Measurements from ENCODE around the gene BIRC5. TPM values are rescaled to one million over a fixed set of nuclear protein-coding genes. Genes with fewer than 3 reads are reported as not detected.

BIRC5 gene
- total RNA-seq, 1 experiment from 2014 or later: 119 TPM

- no peaks in the 10 kb centered on the region for H3K9me3 ChIP-seq (ENCODE audit: control insufficient read depth, insufficient read depth, low read depth, low read length)
- no TSS peak for BruUV-seq (replicated peaks)
- H3K4me3 ChIP-seq (ENCODE audit: low read depth in 2 of 2, low read length in 2 of 2): no peak overlapping the region
- in situ Hi-C loops (cut with HindIII; ENCODE audit: low pct_unique_long_range_greater_than_20kb, low sequenced_read_pairs): no loop called here
- DNase-seq (ENCODE audit: low read depth, low spot score): no peak
- ChIA-PET CTCF (interaction anchor here (0.6 to 0.9 kb wide), 3 partner anchors 20 to 117 kb away, joined by 3 to 8 read pairs (median 4); no protein-coding TSS in a partner anchor), POLR2A (interaction anchor here (0.6 to 1.0 kb wide), 2 partner anchors 8 to 106 kb away, joined by 3 to 4 read pairs; no protein-coding TSS in a partner anchor)
- no peak for ATAC-seq
- H3K4me1 ChIP-seq (ENCODE audit: control insufficient read depth, insufficient read depth, low read length): peaks cover 12% of the 10 kb centered on the region
- H3K36me3 ChIP-seq (ENCODE audit: control insufficient read depth, insufficient read depth, low read length): no peaks in the 10 kb centered on the region
- no peaks in the 10 kb centered on the region for H3K27me3 ChIP-seq (ENCODE audit: control insufficient read depth, insufficient read depth, low read length)
- no peak for TF ChIP-seq TCF7L2 (IDR thresholded peaks at IDR 0.05; ENCODE audit: low read depth, low read length)
- no peak for TF ChIP-seq POLR2AphosphoS5 (IDR thresholded peaks at IDR 0.05; ENCODE audit: low read depth, low read length)
- no peak for TF ChIP-seq SIN3A (IDR thresholded peaks at IDR 0.05; ENCODE audit: borderline replicate concordance, insufficient read depth, low read depth, low read length)
- TF ChIP-seq CTCF (IDR thresholded peaks at IDR 0.05): no peak
- no peak for TF ChIP-seq REST (IDR thresholded peaks at IDR 0.05; ENCODE audit: insufficient read depth in 1 of 2, low read depth in 2 of 2, low read length in 1 of 2)
- intact Hi-C loops (cut with micrococcal nuclease; ENCODE audit: unreplicated experiment): no loop called here
- no peak overlapping the region for H3K27ac ChIP-seq (ENCODE audit: low read length)
These were observed 35.2 kb downstream of the BIRC5 start for GRCh38 chr17:78249074-78249817.

GRCh38 chr17:78249818-78250806, 36.1 kb downstream of the BIRC5 start:
- ATAC-seq (peak; percentile 0; the same call in 1 of the 2 replicates), DNase-seq (ENCODE audit: low read depth, low spot score) (no peak)
- Histone ChIP-seq H3K9me3 (ENCODE audit: control insufficient read depth, insufficient read depth, low read depth, low read length) (no peaks in the 10 kb centered on the region), H3K4me1 (ENCODE audit: control insufficient read depth, insufficient read depth, low read length) (peaks cover 12% of the 10 kb centered on the region), H3K4me3 (ENCODE audit: low read depth in 2 of 2, low read length in 2 of 2) (no peak overlapping the region), H3K27ac (ENCODE audit: low read length) (no peak overlapping the region), H3K36me3 (ENCODE audit: control insufficient read depth, insufficient read depth, low read length) (no peaks in the 10 kb centered on the region), H3K27me3 (ENCODE audit: control insufficient read depth, insufficient read depth, low read length) (no peaks in the 10 kb centered on the region)
- no peak for TF ChIP-seq REST (IDR thresholded peaks at IDR 0.05; ENCODE audit: insufficient read depth in 1 of 2, low read depth in 2 of 2, low read length in 1 of 2)
- TF ChIP-seq POLR2AphosphoS5 (IDR thresholded peaks at IDR 0.05; ENCODE audit: low read depth, low read length): no peak
- no peak for TF ChIP-seq CTCF (IDR thresholded peaks at IDR 0.05)
- TF ChIP-seq TCF7L2 (IDR thresholded peaks at IDR 0.05; ENCODE audit: low read depth, low read length): no peak
- no peak for TF ChIP-seq SIN3A (IDR thresholded peaks at IDR 0.05; ENCODE audit: borderline replicate concordance, insufficient read depth, low read depth, low read length)
- no TSS peak for BruUV-seq (replicated peaks)
- ChIA-PET POLR2A (interaction anchor here (1.0 kb wide), 1 partner anchor 9 kb away, joined by 3 read pairs; no protein-coding TSS in a partner anchor), CTCF (interaction anchor here (0.6 to 2.4 kb wide), 12 partner anchors 11 to 231 kb away, joined by 3 to 12 read pairs (median 4); partner anchors contain the start of gene TK1)
- intact Hi-C loops (cut with micrococcal nuclease; ENCODE audit: unreplicated experiment) (loop anchor here (5.0 kb wide), 1 partner anchor 172 kb away; no protein-coding TSS in a partner anchor), in situ Hi-C loops (cut with HindIII; ENCODE audit: low pct_unique_long_range_greater_than_20kb, low sequenced_read_pairs) (no loop called here)
